Measurements from ENCODE around the gene SQSTM1. TPM values are rescaled to one million over a fixed set of nuclear protein-coding genes. Genes with fewer than 3 reads are reported as not detected.

SQSTM1 gene
- total RNA-seq, 1 experiment from 2014 or later: 78.5 TPM

DNA sequence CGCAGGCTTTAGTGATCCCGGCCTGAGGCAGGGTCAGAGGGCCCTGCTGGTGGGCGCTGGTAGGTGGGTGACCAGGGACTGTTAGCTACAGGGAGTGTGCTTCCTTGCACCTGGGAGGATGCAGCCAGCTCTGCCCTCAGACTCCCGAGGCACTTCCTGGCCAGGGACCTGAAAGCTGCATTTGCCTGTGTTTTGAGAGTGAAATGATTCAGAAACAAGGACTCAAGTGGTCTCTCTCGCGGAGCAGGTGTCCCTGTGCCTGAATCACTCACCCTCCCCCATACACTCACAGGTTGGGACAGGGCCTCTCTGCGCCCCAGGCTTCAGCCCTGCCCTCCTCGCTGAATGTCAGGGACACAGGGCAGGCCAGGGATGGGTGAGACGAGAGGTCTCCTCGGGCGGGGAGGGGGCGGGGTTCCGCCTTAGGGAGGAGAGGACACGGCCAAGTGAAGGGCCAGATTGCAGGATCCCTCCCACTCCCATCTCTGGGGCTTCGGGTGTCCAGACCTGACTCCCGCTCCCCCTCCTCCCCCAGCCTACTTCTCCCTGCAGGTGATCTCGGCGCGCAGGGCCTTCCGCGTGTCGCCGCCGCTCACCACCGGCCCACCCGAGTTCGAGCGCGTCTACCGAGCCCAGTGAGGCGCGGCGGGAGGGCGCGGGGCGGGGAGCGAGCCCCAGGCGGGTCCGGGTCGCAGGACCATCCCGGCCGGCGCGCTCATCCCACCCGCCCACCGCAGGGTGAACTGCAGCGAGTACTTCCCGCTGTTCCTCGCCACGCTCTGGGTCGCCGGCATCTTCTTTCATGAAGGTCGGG is 25.4 kb upstream of the SQSTM1 start (continued):
- TF ChIP-seq, protein P1, sequence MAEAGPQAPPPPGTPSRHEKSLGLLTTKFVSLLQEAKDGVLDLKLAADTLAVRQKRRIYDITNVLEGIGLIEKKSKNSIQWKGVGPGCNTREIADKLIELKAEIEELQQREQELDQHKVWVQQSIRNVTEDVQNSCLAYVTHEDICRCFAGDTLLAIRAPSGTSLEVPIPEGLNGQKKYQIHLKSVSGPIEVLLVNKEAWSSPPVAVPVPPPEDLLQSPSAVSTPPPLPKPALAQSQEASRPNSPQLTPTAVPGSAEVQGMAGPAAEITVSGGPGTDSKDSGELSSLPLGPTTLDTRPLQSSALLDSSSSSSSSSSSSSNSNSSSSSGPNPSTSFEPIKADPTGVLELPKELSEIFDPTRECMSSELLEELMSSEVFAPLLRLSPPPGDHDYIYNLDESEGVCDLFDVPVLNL (CRISPR knock-in tag; IDR thresholded peaks at IDR 0.05; ENCODE audit: borderline replicate concordance, low read depth): peak; percentile 15; the same call in 1 of the 2 replicates
- TF ChIP-seq, protein P2, sequence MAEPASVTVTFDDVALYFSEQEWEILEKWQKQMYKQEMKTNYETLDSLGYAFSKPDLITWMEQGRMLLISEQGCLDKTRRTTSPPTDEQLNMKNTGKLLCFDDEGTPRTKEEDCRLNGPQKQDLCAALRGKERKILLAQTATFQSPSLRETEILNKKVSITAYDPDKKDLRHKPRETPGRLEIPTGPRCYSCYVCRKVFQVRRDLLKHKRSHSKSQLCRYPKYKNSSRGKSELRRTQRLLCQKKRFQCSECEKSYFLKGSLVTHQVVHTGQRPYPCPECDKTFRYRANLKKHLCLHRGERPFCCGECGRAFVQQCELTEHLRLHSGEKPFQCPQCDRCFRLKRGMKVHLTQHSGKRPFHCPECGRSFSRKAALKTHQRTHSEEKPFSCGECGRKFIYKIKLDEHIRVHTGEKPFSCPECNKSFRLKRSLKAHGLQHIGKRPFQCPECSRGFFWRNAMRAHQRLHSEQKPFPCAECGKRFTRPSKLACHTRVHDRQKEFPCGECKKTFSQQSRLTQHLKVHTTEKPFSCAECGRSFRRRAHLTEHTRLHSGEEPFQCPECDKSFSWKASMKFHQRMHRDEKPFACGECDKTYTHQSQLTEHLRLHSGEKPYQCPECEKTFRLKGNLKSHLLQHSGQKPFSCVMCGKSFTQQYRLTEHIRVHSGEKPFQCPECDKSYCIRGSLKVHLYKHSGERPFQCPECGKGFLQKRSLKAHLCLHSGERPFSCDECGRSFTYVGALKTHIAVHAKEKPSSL (CRISPR knock-in tag; conservative IDR thresholded peaks at IDR 0.05): no peak
- TF ChIP-seq ZNF416 (CRISPR knock-in tag; IDR thresholded peaks at IDR 0.05) (no peak), ZNF263 (CRISPR knock-in tag; IDR thresholded peaks at IDR 0.05; ENCODE audit: low read depth) (peak; percentile 75; the same call in 1 of the 2 replicates), ETV6 (CRISPR knock-in tag; IDR thresholded peaks at IDR 0.05) (no peak), KAT7 (CRISPR knock-in tag; IDR thresholded peaks at IDR 0.05; ENCODE audit: borderline replicate concordance) (0 out of 2 replicates have a peak, but pooled peaks have one; percentile 72), IRF2 (CRISPR knock-in tag; IDR thresholded peaks at IDR 0.05; ENCODE audit: borderline replicate concordance, low read depth) (no peak), ESRRA (CRISPR knock-in tag; IDR thresholded peaks at IDR 0.05; ENCODE audit: borderline replicate concordance) (0 out of 2 replicates have a peak, but pooled peaks have one; percentile 2), TP53 (CRISPR knock-in tag; IDR thresholded peaks at IDR 0.05) (no peak; the same call in 1 of the 2 replicates), ATF1 (CRISPR knock-in tag; IDR thresholded peaks at IDR 0.05) (no peak), ZNF121 (CRISPR knock-in tag; IDR thresholded peaks at IDR 0.05) (peak; percentile 90), GRHL2 (CRISPR knock-in tag; IDR thresholded peaks at IDR 0.05; ENCODE audit: insufficient replicate concordance, severe bottlenecking) (no peak), SP1 (CRISPR knock-in tag; conservative IDR thresholded peaks at IDR 0.05) (peak; percentile 62; the same call in 1 of the 2 replicates), ZNF232 (CRISPR knock-in tag; IDR thresholded peaks at IDR 0.05) (0 out of 2 replicates have a peak, but pooled peaks have one; percentile 35)
- TF ChIP-seq, protein P3, sequence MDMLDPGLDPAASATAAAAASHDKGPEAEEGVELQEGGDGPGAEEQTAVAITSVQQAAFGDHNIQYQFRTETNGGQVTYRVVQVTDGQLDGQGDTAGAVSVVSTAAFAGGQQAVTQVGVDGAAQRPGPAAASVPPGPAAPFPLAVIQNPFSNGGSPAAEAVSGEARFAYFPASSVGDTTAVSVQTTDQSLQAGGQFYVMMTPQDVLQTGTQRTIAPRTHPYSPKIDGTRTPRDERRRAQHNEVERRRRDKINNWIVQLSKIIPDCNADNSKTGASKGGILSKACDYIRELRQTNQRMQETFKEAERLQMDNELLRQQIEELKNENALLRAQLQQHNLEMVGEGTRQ (CRISPR knock-in tag; IDR thresholded peaks at IDR 0.05): no peak
- TF ChIP-seq, protein P4, sequence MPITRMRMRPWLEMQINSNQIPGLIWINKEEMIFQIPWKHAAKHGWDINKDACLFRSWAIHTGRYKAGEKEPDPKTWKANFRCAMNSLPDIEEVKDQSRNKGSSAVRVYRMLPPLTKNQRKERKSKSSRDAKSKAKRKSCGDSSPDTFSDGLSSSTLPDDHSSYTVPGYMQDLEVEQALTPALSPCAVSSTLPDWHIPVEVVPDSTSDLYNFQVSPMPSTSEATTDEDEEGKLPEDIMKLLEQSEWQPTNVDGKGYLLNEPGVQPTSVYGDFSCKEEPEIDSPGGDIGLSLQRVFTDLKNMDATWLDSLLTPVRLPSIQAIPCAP (CRISPR knock-in tag; IDR thresholded peaks at IDR 0.05): peak; percentile 55; the same call in 1 of the 2 replicates
- TF ChIP-seq, protein P5, sequence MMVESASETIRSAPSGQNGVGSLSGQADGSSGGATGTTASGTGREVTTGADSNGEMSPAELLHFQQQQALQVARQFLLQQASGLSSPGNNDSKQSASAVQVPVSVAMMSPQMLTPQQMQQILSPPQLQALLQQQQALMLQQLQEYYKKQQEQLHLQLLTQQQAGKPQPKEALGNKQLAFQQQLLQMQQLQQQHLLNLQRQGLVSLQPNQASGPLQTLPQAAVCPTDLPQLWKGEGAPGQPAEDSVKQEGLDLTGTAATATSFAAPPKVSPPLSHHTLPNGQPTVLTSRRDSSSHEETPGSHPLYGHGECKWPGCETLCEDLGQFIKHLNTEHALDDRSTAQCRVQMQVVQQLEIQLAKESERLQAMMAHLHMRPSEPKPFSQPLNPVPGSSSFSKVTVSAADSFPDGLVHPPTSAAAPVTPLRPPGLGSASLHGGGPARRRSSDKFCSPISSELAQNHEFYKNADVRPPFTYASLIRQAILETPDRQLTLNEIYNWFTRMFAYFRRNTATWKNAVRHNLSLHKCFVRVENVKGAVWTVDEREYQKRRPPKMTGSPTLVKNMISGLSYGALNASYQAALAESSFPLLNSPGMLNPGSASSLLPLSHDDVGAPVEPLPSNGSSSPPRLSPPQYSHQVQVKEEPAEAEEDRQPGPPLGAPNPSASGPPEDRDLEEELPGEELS (CRISPR knock-in tag; IDR thresholded peaks at IDR 0.05): peak; percentile 51; the same call in 1 of the 2 replicates
- TF ChIP-seq, protein P6, sequence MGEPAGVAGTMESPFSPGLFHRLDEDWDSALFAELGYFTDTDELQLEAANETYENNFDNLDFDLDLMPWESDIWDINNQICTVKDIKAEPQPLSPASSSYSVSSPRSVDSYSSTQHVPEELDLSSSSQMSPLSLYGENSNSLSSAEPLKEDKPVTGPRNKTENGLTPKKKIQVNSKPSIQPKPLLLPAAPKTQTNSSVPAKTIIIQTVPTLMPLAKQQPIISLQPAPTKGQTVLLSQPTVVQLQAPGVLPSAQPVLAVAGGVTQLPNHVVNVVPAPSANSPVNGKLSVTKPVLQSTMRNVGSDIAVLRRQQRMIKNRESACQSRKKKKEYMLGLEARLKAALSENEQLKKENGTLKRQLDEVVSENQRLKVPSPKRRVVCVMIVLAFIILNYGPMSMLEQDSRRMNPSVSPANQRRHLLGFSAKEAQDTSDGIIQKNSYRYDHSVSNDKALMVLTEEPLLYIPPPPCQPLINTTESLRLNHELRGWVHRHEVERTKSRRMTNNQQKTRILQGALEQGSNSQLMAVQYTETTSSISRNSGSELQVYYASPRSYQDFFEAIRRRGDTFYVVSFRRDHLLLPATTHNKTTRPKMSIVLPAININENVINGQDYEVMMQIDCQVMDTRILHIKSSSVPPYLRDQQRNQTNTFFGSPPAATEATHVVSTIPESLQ (CRISPR knock-in tag; IDR thresholded peaks at IDR 0.05): no peak
- TF ChIP-seq, protein P7, sequence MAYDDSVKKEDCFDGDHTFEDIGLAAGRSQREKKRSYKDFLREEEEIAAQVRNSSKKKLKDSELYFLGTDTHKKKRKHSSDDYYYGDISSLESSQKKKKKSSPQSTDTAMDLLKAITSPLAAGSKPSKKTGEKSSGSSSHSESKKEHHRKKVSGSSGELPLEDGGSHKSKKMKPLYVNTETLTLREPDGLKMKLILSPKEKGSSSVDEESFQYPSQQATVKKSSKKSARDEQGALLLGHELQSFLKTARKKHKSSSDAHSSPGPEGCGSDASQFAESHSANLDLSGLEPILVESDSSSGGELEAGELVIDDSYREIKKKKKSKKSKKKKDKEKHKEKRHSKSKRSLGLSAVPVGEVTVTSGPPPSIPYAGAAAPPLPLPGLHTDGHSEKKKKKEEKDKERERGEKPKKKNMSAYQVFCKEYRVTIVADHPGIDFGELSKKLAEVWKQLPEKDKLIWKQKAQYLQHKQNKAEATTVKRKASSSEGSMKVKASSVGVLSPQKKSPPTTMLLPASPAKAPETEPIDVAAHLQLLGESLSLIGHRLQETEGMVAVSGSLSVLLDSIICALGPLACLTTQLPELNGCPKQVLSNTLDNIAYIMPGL (CRISPR knock-in tag; IDR thresholded peaks at IDR 0.05): no peak

Data from WTC11 (cell line).